Upper lobe of left lung (tissue), 6 donors: ENCODE results near the gene SPACA7. TPM values are rescaled to one million over a fixed set of nuclear protein-coding genes. Genes with fewer than 3 reads are reported as not detected.

ENCODE experiments used
- ATAC-seq, 2 donors: fragments of 200-7000 bp; cut with Tn5 transposase; one replicate each; pipeline ENCODE4 v1.9.1; 2022; ENCODE audit warnings: mild to moderate bottlenecking in 2 of 2, moderate library complexity in 2 of 2; ENCODE audit not compliant: low FRiP score in 2 of 2
- DNase-seq, 2 donors: peaks; one replicate each; pipeline ENCODE4 v3.0.0-alpha.2; 2019 to 2020
- H3K27ac ChIP-seq, 4 donors: fragments of 200-600 bp; sonication (generic); one replicate each; pipeline ENCODE4 v1.5.1; 2016 to 2019
- H3K27me3 ChIP-seq, 4 donors: fragments of 200-600 bp; sonication (generic); one replicate each; pipeline ENCODE4 v1.5.1; 2017 to 2019
- H3K36me3 ChIP-seq, 4 donors: fragments of 200-600 bp; sonication (generic); one replicate each; pipeline ENCODE4 v1.5.1; 2016 to 2019
- H3K4me1 ChIP-seq, 4 donors: fragments of 200-600 bp; sonication (generic); one replicate each; pipeline ENCODE4 v1.5.1; 2018 to 2019
- H3K4me3 ChIP-seq, 4 donors: fragments of 200-600 bp; sonication (generic); one replicate each; pipeline ENCODE4 v1.5.1; 2017 to 2019; ENCODE audit warnings: mild to moderate bottlenecking in 2 of 4, moderate library complexity in 1 of 4
- H3K9me3 ChIP-seq, 4 donors: fragments of 200-600 bp; sonication (generic); one replicate each; pipeline ENCODE4 v1.5.1; 2018 to 2019
- EP300 ChIP-seq, 4 donors: sonication (generic); formaldehyde crosslinking; IDR thresholded peaks; one replicate each; pipeline ENCODE4 v1.5.1; 2017; ENCODE audit warnings: antibody characterized with exemption in 4 of 4, control low read depth in 2 of 4
- POLR2A ChIP-seq, 4 donors: fragments of 450-650 bp; IDR thresholded peaks; one replicate each; pipeline ENCODE4 v1.5.1; 2016 to 2017; ENCODE audit warnings: antibody characterized with exemption in 4 of 4, mild to moderate bottlenecking in 2 of 4
- POLR2AphosphoS5 ChIP-seq, 2 donors: sonication (generic); formaldehyde crosslinking; IDR thresholded peaks; one replicate each; pipeline ENCODE4 v1.5.1; 2017; ENCODE audit warnings: antibody characterized with exemption in 2 of 2
- WGBS, 2 donors: methylation state at CpG; one replicate each; pipeline ENCODE4 v1.1.5; 2017 to 2018; 5-methylcytosine and 5-hydroxymethylcytosine counted together
- total RNA-seq, 6 donors: library from RNA; depleted of rRNA in 4 of 6; stranded (reverse); fragments of >200 nt in 4 of 6; gene quantifications; one replicate each; pipeline versions ENCODE4 v1.1.0 to v1.2.1, GENCODE V29; 2016 to 2021
- TF ChIP-seq, protein P1 (sequence below), 6 experiments: fragments of 450-650 bp in 4 of 6; fragments of 200-600 bp in 2 of 6; sonication (generic) in 2 of 6; IDR thresholded peaks; one replicate each; pipeline ENCODE4 v1.5.1; 2016 to 2019; ENCODE audit warnings: antibody characterized with exemption in 6 of 6
- donor health status: DM: no; HTN: no; CAD: no; lungs with moderate emphysema.
- donor health status: DM: no; HTN: yes; CAD: no; lungs with severe emphysema.

The SPACA7 gene, protein sequence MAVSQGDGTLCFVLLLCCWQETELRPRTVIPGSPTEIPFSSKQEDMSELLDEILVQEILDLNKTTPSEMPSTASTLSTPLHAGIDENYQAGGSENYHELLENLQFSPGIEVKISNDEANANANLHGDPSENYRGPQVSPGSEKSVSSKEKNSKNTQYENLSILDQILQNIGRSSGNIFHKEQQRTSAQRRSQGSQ
- total RNA-seq = not detected

DNA sequence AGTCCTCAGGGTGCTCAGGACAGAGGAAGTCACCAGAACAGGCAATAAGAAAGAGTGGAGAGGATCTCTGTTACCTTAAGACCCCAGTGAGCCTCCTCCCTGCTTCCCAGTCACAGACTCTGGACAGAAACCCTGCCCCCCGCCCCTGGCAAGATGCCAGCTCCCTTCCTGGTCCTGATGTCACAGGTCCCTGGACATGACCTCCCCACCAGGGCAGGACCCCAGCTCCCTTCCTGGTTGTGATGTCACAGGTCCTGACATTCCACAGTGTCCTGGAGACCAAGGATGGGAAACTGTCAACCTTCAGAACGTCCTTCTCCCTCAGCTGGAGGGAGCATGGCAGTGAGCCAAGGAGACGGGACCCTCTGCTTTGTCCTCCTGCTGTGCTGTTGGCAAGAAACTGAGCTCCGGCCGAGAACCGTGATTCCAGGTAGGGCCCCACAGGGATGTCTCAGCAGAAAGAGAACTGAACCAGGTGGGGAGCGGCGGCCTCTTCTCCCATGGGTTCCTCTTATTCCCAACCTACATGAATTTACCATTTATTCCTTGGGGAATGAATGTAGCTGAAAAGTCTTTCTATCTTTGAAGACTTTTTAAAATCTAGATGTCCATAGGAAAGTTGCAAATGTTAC, at the start of gene SPACA7:
Gene SPACA7 (plus strand): TSS at position 306 of the 632 bp plus-strand sequence. CDS start 31 bp downstream, at position 337.
- H3K27me3 ChIP-seq = no peaks in the 10 kb centered on the region
- TF ChIP-seq POLR2A (IDR thresholded peaks at IDR 0.05) (no peak), EP300 (IDR thresholded peaks at IDR 0.05) (no peak), POLR2AphosphoS5 (IDR thresholded peaks at IDR 0.05) (no peak)
- TF ChIP-seq, protein P1, sequence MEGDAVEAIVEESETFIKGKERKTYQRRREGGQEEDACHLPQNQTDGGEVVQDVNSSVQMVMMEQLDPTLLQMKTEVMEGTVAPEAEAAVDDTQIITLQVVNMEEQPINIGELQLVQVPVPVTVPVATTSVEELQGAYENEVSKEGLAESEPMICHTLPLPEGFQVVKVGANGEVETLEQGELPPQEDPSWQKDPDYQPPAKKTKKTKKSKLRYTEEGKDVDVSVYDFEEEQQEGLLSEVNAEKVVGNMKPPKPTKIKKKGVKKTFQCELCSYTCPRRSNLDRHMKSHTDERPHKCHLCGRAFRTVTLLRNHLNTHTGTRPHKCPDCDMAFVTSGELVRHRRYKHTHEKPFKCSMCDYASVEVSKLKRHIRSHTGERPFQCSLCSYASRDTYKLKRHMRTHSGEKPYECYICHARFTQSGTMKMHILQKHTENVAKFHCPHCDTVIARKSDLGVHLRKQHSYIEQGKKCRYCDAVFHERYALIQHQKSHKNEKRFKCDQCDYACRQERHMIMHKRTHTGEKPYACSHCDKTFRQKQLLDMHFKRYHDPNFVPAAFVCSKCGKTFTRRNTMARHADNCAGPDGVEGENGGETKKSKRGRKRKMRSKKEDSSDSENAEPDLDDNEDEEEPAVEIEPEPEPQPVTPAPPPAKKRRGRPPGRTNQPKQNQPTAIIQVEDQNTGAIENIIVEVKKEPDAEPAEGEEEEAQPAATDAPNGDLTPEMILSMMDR (IDR thresholded peaks at IDR 0.05) = no peak
- 64 to 81% methylated on average over 7 to 8 of the region's 8 CpGs for WGBS, 2 donors
- ATAC-seq = no peak
- H3K27ac ChIP-seq = no peak within 1 kb of the TSS
- no peaks in the 10 kb centered on the region for H3K9me3 ChIP-seq
- no peaks in the 10 kb centered on the region for H3K36me3 ChIP-seq
- H3K4me1 ChIP-seq = no peaks in the 10 kb centered on the region
- H3K4me3 ChIP-seq = no peak within 1 kb of the TSS
- DNase-seq = no peak

DNA sequence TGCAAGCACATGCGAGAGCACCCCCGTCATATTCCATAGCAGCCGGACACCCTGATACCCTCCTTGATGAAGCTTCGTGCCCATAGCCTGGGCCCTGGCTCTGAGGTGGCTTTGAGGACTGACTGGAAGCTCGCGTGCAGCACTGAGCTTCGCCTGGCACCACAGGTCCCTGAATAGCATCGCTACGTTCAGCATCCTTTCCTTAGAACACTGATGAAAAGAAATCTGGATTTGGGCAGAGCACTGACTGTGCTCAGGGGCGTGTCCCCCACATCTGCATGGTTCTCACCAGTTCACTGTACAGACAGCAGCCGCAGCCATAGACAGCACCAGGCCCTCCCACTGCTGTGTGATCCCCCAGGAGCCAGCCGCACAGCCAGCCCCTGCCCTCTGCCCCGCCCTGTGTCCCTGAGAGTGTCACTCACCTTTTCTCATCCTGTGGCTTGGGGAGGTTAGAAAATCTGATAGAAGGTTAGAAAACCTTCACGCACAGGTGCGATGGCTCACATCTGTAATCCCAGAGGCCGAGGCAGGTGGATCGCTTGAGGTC, 49.3 kb upstream of the SPACA7 start:
- peaks cover 0 to 13% (median 4%) of the 10 kb centered on the region in 4 donors for H3K27me3 ChIP-seq
- no peaks in the 10 kb centered on the region for H3K9me3 ChIP-seq
- H3K27ac ChIP-seq = no peak overlapping the region
- no peak for ATAC-seq
- TF ChIP-seq EP300 (IDR thresholded peaks at IDR 0.05) (no peak), POLR2AphosphoS5 (IDR thresholded peaks at IDR 0.05) (no peak)
- TF ChIP-seq, protein P1 (IDR thresholded peaks at IDR 0.05) = no peak
- H3K36me3 ChIP-seq = no peaks in the 10 kb centered on the region
- H3K4me1 ChIP-seq = peaks cover 0 to 8% (median 0%) of the 10 kb centered on the region in 4 donors
- no peak for DNase-seq
- no peak overlapping the region for H3K4me3 ChIP-seq
- 83 to 85% methylated on average over 12 to 17 of the region's 17 CpGs for WGBS, 2 donors

DNA sequence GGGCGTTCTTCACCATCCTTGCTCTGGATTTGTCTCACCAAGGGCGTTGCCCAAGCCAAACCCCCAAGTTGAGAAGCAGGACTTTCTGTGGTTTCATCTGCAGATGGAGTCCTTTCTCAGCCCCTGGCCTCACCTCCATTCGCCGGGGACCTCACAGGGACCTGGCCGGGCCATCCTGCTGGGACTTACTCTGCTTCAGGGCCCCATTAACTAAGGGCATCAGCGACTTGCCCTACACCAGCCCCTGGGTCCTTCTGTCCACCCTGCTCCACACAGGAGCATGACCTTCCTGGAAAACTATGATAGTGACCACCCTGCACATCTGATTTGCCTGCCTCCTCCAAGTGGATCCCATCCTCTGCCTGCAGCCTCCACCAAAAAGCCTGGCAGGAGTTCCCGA, 47.2 kb upstream of the SPACA7 start:
- H3K9me3 ChIP-seq = no peaks in the 10 kb centered on the region
- peaks cover 0 to 15% (median 4%) of the 10 kb centered on the region in 4 donors for H3K27me3 ChIP-seq
- DNase-seq (no peak), ATAC-seq (no peak)
- TF ChIP-seq POLR2A (IDR thresholded peaks at IDR 0.05) = no peak
- TF ChIP-seq EP300 (IDR thresholded peaks at IDR 0.05) = no peak
- no peak for TF ChIP-seq POLR2AphosphoS5 (IDR thresholded peaks at IDR 0.05)
- TF ChIP-seq, protein P1 (IDR thresholded peaks at IDR 0.05) = no peak
- H3K36me3 ChIP-seq = no peaks in the 10 kb centered on the region
- WGBS, 2 donors = 86 to 90% methylated on average over 4 to 7 of the region's 7 CpGs
- H3K27ac ChIP-seq = no peak overlapping the region
- H3K4me3 ChIP-seq = no peak overlapping the region
- peaks cover 0 to 8% (median 0%) of the 10 kb centered on the region in 4 donors for H3K4me1 ChIP-seq

DNA sequence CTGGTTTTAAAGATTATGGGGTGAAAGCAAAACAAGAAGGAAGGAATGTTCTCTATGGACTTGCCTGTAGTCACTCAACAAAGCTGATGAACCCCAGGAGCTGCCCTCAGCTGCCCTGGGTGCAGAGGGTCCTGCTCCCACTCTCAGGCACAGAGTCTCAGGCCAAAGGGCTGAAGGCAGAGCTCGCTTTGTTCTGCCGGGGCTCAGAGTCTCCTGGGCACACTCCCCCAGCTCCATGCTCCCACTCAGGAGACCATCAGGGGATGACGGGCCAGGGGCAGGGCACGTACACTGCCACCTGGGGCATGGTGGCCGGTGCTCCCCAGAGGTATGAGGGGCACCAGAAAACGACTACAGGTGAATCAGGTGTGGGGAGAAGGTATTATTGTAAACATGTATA, 46.8 kb upstream of the SPACA7 start:
- H3K27ac ChIP-seq = no peak overlapping the region
- no peak overlapping the region for H3K4me3 ChIP-seq
- H3K27me3 ChIP-seq = peaks cover 0 to 15% (median 4%) of the 10 kb centered on the region in 4 donors
- H3K36me3 ChIP-seq = no peaks in the 10 kb centered on the region
- no peak for TF ChIP-seq EP300 (IDR thresholded peaks at IDR 0.05)
- no peak for TF ChIP-seq POLR2AphosphoS5 (IDR thresholded peaks at IDR 0.05)
- no peak for TF ChIP-seq POLR2A (IDR thresholded peaks at IDR 0.05)
- TF ChIP-seq, protein P1 (IDR thresholded peaks at IDR 0.05) = no peak
- DNase-seq (peak in 1 of 2 donors; percentile 43), ATAC-seq (no peak)
- WGBS, 2 donors = 72 to 85% methylated on average over 4 to 6 of the region's 6 CpGs
- H3K4me1 ChIP-seq = peaks cover 0 to 8% (median 0%) of the 10 kb centered on the region in 4 donors
- no peaks in the 10 kb centered on the region for H3K9me3 ChIP-seq
